OCI-LY3 (cell line): ENCODE measurements around the gene SMR3A.

ENCODE experiments used
- CTCF ChIP-seq: fragments of 200-600, 300-600 bp; sonication (generic); IDR thresholded peaks from 2 replicates; pipeline ENCODE4 v1.5.1; 2014; ENCODE audit warnings: antibody characterized with exemption, low read length, low read depth
- EZH2phosphoT487 ChIP-seq: fragments of 200-600 bp; shearing (Covaris generic); IDR thresholded peaks from 2 replicates; pipeline ENCODE4 v1.6.1; 2018; ENCODE audit warnings: antibody characterized with exemption, mixed run types, low read depth

- TF ChIP-seq CTCF (no peak), EZH2phosphoT487 (no peak)
These were observed 45.2 kb downstream of the SMR3A start for GRCh38 chr4:70405765-70406164.
